Measurements from ENCODE around the gene SLAMF7. TPM values are rescaled to one million over a fixed set of nuclear protein-coding genes. Genes with fewer than 3 reads are reported as not detected.

The SLAMF7 gene
- total and polyA plus RNA-seq, 4 donors, result 0.80 to 2.9 (median 1.1) TPM

- H3K9me3 ChIP-seq (ENCODE audit: control insufficient read depth in 4 of 4, low read length in 3 of 4), result peaks cover 0 to 3% (median 0%) of the 10 kb centered on the region in 4 donors
- no peak overlapping the region for H3K9ac ChIP-seq (ENCODE audit: low read depth in 1 of 2, low read length in 2 of 2)
- H3K27me3 ChIP-seq (ENCODE audit: control insufficient read depth in 4 of 4, insufficient read depth in 4 of 4, low read length in 3 of 4), result no peaks in the 10 kb centered on the region
- no peaks in the 10 kb centered on the region for H3K36me3 ChIP-seq (ENCODE audit: control insufficient read depth in 4 of 4, insufficient read depth in 3 of 4, low read depth in 1 of 4, low read length in 3 of 4)
- no peaks in the 10 kb centered on the region for H3K4me1 ChIP-seq (ENCODE audit: control insufficient read depth in 4 of 4, insufficient read depth in 4 of 4, low read length in 3 of 4)
- H3K27ac ChIP-seq (ENCODE audit: low read depth in 1 of 2, low read length in 2 of 2), result no peak overlapping the region
- no peak for TF ChIP-seq NR2F2 (IDR thresholded peaks at IDR 0.05)
- no peak for TF ChIP-seq YY1 (IDR thresholded peaks at IDR 0.05)
- no peak for DNase-seq (ENCODE audit: low spot score)
- no peak overlapping the region for H3K4me3 ChIP-seq (ENCODE audit: low read depth in 1 of 3, low read length in 3 of 3)
- 78% methylated on average over 1 of the region's 1 CpG for WGBS
Observed at GRCh38 chr1:160731990-160732389, 7.1 kb upstream of the SLAMF7 start.

- TF ChIP-seq MAX (IDR thresholded peaks at IDR 0.05), result no peak
- TF ChIP-seq, protein P1, sequence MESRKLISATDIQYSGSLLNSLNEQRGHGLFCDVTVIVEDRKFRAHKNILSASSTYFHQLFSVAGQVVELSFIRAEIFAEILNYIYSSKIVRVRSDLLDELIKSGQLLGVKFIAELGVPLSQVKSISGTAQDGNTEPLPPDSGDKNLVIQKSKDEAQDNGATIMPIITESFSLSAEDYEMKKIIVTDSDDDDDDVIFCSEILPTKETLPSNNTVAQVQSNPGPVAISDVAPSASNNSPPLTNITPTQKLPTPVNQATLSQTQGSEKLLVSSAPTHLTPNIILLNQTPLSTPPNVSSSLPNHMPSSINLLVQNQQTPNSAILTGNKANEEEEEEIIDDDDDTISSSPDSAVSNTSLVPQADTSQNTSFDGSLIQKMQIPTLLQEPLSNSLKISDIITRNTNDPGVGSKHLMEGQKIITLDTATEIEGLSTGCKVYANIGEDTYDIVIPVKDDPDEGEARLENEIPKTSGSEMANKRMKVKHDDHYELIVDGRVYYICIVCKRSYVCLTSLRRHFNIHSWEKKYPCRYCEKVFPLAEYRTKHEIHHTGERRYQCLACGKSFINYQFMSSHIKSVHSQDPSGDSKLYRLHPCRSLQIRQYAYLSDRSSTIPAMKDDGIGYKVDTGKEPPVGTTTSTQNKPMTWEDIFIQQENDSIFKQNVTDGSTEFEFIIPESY (IDR thresholded peaks at IDR 0.05), result no peak
- TF ChIP-seq EGR1 (IDR thresholded peaks at IDR 0.05; ENCODE audit: low read depth in 2 of 2), result no peak
- TF ChIP-seq, protein P2, sequence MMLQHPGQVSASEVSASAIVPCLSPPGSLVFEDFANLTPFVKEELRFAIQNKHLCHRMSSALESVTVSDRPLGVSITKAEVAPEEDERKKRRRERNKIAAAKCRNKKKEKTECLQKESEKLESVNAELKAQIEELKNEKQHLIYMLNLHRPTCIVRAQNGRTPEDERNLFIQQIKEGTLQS (IDR thresholded peaks at IDR 0.05), result no peak
- Histone ChIP-seq H3K27ac (ENCODE audit: low read depth in 1 of 2, low read length in 2 of 2) (no peak overlapping the region), H3K36me3 (ENCODE audit: control insufficient read depth in 4 of 4, insufficient read depth in 3 of 4, low read depth in 1 of 4, low read length in 3 of 4) (no peaks in the 10 kb centered on the region), H3K27me3 (ENCODE audit: control insufficient read depth in 4 of 4, insufficient read depth in 4 of 4, low read length in 3 of 4) (no peaks in the 10 kb centered on the region), H3K4me1 (ENCODE audit: control insufficient read depth in 4 of 4, insufficient read depth in 4 of 4, low read length in 3 of 4) (no peaks in the 10 kb centered on the region), H3K9ac (ENCODE audit: low read depth in 1 of 2, low read length in 2 of 2) (no peak overlapping the region), H3K4me3 (ENCODE audit: low read depth in 1 of 3, low read length in 3 of 3) (no peak overlapping the region), H3K9me3 (ENCODE audit: control insufficient read depth in 4 of 4, low read length in 3 of 4) (peaks cover 0 to 3% (median under 1%) of the 10 kb centered on the region in 4 donors)
- no peak for DNase-seq (ENCODE audit: low spot score)
Observed at GRCh38 chr1:160733898-160734297, 5.1 kb upstream of the SLAMF7 start.

GRCh38 chr1:160734301-160734700 is 4.7 kb upstream of the SLAMF7 start:
- Histone ChIP-seq H3K27me3 (ENCODE audit: control insufficient read depth in 4 of 4, insufficient read depth in 4 of 4, low read length in 3 of 4) (no peaks in the 10 kb centered on the region), H3K36me3 (ENCODE audit: control insufficient read depth in 4 of 4, insufficient read depth in 3 of 4, low read depth in 1 of 4, low read length in 3 of 4) (no peaks in the 10 kb centered on the region), H3K4me3 (ENCODE audit: low read depth in 1 of 3, low read length in 3 of 3) (no peak overlapping the region), H3K9ac (ENCODE audit: low read depth in 1 of 2, low read length in 2 of 2) (no peak overlapping the region), H3K4me1 (ENCODE audit: control insufficient read depth in 4 of 4, insufficient read depth in 4 of 4, low read length in 3 of 4) (no peaks in the 10 kb centered on the region), H3K27ac (ENCODE audit: low read depth in 1 of 2, low read length in 2 of 2) (no peak overlapping the region), H3K9me3 (ENCODE audit: control insufficient read depth in 4 of 4, low read length in 3 of 4) (peaks cover 0 to 3% (median under 1%) of the 10 kb centered on the region in 4 donors)
- TF ChIP-seq, protein P2 (IDR thresholded peaks at IDR 0.05), result no peak
- TF ChIP-seq JUND (IDR thresholded peaks at IDR 0.05) (no peak), HNF4A (conservative IDR thresholded peaks at IDR 0.05) (no peak), CTCF (IDR thresholded peaks at IDR 0.05; ENCODE audit: low read depth, low read length, missing input control) (no peak)
- no peak for DNase-seq (ENCODE audit: low spot score)

Measured in liver (tissue), 9 donors.